Thyroid gland (tissue), 4 donors: ENCODE data around the gene BEND6. TPM values are rescaled to one million over a fixed set of nuclear protein-coding genes. Genes with fewer than 3 reads are reported as not detected.

ENCODE experiments used
- DNase-seq, 2 donors: peaks; one replicate each; pipeline ENCODE4 v3.0.0-alpha.2; 2019
- H3K27ac ChIP-seq, 3 donors: fragments of 200-600 bp; sonication (generic); 1 replicate in 2 of 3; 2 replicates in 1 of 3; pipeline ENCODE4 v1.5.1; 2016 to 2019; ENCODE audit warnings: mild to moderate bottlenecking in 1 of 3, moderate library complexity in 1 of 3
- H3K27me3 ChIP-seq: fragments of 200-600 bp; sonication (generic); one replicate; pipeline ENCODE4 v1.5.1; 2019
- H3K36me3 ChIP-seq, 2 donors: fragments of 200-600 bp; sonication (generic); one replicate each; pipeline ENCODE4 v1.5.1; 2016 to 2019
- H3K4me1 ChIP-seq, 2 donors: fragments of 200-600 bp; sonication (generic); one replicate each; pipeline ENCODE4 v1.5.1; 2017 to 2019
- H3K4me3 ChIP-seq, 3 donors: fragments of 200-600 bp; sonication (generic); replicated peaks in 1 of 3; 1 replicate in 2 of 3; 2 replicates in 1 of 3; pipeline ENCODE4 v1.5.1; 2016; ENCODE audit warnings: mild to moderate bottlenecking in 1 of 3
- H3K9me3 ChIP-seq: fragments of 200-600 bp; sonication (generic); one replicate; pipeline ENCODE4 v1.5.1; 2017
- CTCF ChIP-seq, 6 experiments: fragments of 200-600 bp in 3 of 6; fragments of 450-650 bp in 3 of 6; sonication (generic) in 3 of 6; IDR thresholded peaks; one replicate each; pipeline ENCODE4 v1.5.1; 2016 to 2019; ENCODE audit warnings: antibody characterized with exemption in 6 of 6, mild to moderate bottlenecking in 2 of 6, inconsistent platforms in 1 of 6, moderate library complexity in 1 of 6
- POLR2A ChIP-seq, 2 donors: fragments of 450-650 bp; IDR thresholded peaks; one replicate each; pipeline ENCODE4 v1.6.1; 2017; ENCODE audit warnings: antibody characterized with exemption in 2 of 2, mild to moderate bottlenecking in 2 of 2, moderate library complexity in 1 of 2
- WGBS, 2 donors: methylation state at CpG; one replicate each; pipeline ENCODE4 v1.1.5; 2017; 5-methylcytosine and 5-hydroxymethylcytosine counted together
- intact Hi-C: fragments of 100-400 bp; cut with DNase I; formaldehyde crosslinking; loops from one replicate; pipeline ENCODE4 v1.15.1; 2023
- total RNA-seq, 4 donors: library from RNA; depleted of rRNA; stranded (reverse); fragments of >200 nt; gene quantifications; one replicate each; pipeline ENCODE4 v1.2.3, GENCODE V29; 2016

The BEND6 gene
- total RNA-seq, 4 donors from 2014 or later = 1.1 to 7.1 (median 3.0) TPM

GRCh38 chr6:56911847-56912246, 43.1 kb upstream of the BEND6 start:
- Histone ChIP-seq H3K4me1 (peaks cover 0 to 4% of the 10 kb centered on the region in 2 donors), H3K36me3 (no peaks in the 10 kb centered on the region), H3K27ac (no peak overlapping the region), H3K27me3 (no peaks in the 10 kb centered on the region), H3K9me3 (no peaks in the 10 kb centered on the region), H3K4me3 (no peak overlapping the region)
- intact Hi-C loops = no loop called here
- 74% methylated on average over 1 of the region's 1 CpG for WGBS, 2 donors
- TF ChIP-seq CTCF (IDR thresholded peaks at IDR 0.05) (no peak), POLR2A (IDR thresholded peaks at IDR 0.05) (no peak)
- DNase-seq = no peak

GRCh38 chr6:56913285-56914074, 41.4 kb upstream of the BEND6 start:
- no peak for DNase-seq
- intact Hi-C loops = no loop called here
- Histone ChIP-seq H3K4me1 (peaks cover 0 to 4% of the 10 kb centered on the region in 2 donors), H3K27me3 (no peaks in the 10 kb centered on the region), H3K36me3 (no peaks in the 10 kb centered on the region), H3K27ac (no peak overlapping the region), H3K9me3 (no peaks in the 10 kb centered on the region), H3K4me3 (no peak overlapping the region)
- 50 to 56% methylated on average over 3 of the region's 3 CpGs for WGBS, 2 donors
- TF ChIP-seq CTCF (IDR thresholded peaks at IDR 0.05) (no peak), POLR2A (IDR thresholded peaks at IDR 0.05) (no peak)

GRCh38 chr6:56914798-56915658, 39.9 kb upstream of the BEND6 start:
- Histone ChIP-seq H3K9me3 (no peaks in the 10 kb centered on the region), H3K4me1 (no peaks in the 10 kb centered on the region), H3K27me3 (no peaks in the 10 kb centered on the region), H3K4me3 (no peak overlapping the region), H3K36me3 (no peaks in the 10 kb centered on the region), H3K27ac (no peak overlapping the region)
- no peak for DNase-seq
- intact Hi-C loops = no loop called here
- 68 to 79% methylated on average over 8 of the region's 8 CpGs for WGBS, 2 donors
- no peak for TF ChIP-seq CTCF (IDR thresholded peaks at IDR 0.05)
- TF ChIP-seq POLR2A (IDR thresholded peaks at IDR 0.05) = no peak

GRCh38 chr6:56915832-56916231, 39.1 kb upstream of the BEND6 start:
- intact Hi-C loops = no loop called here
- H3K36me3 ChIP-seq = no peaks in the 10 kb centered on the region
- WGBS, 2 donors = 86 to 91% methylated on average over 4 of the region's 4 CpGs
- no peaks in the 10 kb centered on the region for H3K27me3 ChIP-seq
- H3K4me3 ChIP-seq = no peak overlapping the region
- H3K4me1 ChIP-seq = no peaks in the 10 kb centered on the region
- DNase-seq = no peak
- H3K27ac ChIP-seq = no peak overlapping the region
- no peaks in the 10 kb centered on the region for H3K9me3 ChIP-seq
- TF ChIP-seq CTCF (IDR thresholded peaks at IDR 0.05) (no peak), POLR2A (IDR thresholded peaks at IDR 0.05) (no peak)
